ENCODE results near the gene TAF1B.

Gene TAF1B

GRCh38 chr2:9970200-9971044 lies 127.1 kb downstream of the TAF1B start:
- no peak for DNase-seq

DNA sequence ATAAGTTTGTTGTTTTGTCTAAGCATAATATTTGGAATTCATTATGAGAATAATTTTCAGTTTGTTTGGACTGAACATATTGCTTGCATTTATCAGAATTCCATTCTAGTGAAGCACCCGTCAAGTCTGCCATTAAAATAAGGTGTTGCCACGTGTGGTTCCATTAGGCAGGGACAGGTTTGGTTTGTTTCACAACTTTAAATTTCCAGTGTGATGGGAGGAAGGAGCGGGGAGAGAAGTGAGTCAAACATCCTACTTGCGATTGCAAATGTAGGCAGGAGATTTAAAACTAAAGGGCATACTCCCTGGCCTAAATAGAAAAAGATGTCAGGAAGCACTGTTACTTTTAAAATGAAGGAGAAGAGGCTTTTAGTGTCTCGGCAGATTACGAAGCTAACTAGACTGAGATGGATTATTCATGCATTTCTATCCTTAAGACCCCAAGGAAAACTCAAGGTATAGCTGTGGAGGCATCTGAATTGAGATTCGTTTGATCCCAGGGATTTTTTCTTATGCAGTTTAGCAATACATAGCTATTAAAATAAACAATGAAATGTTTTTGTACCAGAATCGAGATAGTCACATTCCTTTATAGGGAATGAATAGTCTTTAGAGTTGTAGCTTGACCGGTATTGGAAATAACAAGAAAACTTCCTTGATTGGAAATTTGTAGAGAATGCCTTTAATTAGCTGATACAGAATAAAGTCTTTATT lies 128.0 kb downstream of the TAF1B start:
- DNase-seq, result no peak

DNA sequence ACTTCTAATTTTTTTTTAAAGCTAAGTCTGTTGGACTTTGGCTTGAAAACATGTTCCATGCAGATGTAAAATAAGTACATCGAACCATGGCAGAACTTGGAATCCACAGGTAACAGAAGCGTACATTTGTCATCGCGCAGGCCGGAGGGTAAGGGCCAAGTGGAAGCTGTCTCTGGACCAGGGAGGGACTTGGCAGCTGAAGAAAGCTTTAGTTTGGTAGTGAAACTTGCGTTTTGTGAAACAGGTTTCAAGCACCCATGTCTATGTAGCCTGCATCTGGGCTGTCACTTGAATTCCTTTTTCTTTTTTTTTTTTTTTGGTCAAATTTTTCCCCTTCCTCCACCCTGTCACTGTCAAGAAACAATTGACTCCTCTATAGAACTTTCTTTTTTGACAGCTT lies 128.6 kb downstream of the TAF1B start:
- no peak for DNase-seq

GRCh38 chr2:9972621-9973479 lies 129.6 kb downstream of the TAF1B start:
- DNase-seq, result no peak

DNA sequence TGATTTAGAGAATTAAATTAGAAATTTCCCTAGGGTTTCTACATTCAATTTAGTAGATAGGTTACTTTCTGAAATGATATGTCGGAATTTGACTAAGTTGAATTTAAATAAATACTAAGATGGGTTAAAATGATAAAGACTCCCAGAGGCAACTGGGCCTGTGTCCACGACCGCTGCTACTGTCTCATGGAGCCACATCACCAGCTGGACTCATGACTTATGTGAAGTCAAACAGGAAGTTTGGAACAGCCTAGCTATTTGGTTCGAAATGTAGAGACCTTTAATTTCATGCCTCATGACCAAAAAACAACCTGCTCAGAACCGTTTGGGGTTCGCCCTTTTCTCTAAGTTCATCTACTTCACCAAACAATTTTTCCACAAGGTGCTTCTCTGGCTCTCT lies 130.4 kb downstream of the TAF1B start:
- DNase-seq, result no peak

GRCh38 chr2:9974343-9974742 lies 131.1 kb downstream of the TAF1B start:
- no peak for DNase-seq

DNA sequence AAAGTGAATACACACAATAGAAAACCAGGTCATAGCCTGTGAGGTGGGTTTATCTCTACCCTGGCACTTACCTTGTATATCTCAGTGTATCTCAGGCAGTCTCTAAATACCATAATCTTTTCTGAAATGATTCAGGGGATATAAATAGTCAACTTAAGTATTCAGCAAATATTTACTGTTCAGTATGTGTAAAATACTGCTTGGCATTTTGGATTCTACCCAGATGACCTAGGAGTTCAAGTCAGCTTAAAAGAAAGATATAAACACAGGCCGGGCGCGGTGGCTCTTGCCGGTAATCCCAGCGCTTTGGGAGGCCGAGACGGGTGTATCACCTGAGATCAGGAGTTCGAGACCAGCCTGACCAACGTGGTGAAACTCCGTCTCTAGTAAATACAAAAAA lies 132.1 kb downstream of the TAF1B start:
- DNase-seq, result no peak

DNA sequence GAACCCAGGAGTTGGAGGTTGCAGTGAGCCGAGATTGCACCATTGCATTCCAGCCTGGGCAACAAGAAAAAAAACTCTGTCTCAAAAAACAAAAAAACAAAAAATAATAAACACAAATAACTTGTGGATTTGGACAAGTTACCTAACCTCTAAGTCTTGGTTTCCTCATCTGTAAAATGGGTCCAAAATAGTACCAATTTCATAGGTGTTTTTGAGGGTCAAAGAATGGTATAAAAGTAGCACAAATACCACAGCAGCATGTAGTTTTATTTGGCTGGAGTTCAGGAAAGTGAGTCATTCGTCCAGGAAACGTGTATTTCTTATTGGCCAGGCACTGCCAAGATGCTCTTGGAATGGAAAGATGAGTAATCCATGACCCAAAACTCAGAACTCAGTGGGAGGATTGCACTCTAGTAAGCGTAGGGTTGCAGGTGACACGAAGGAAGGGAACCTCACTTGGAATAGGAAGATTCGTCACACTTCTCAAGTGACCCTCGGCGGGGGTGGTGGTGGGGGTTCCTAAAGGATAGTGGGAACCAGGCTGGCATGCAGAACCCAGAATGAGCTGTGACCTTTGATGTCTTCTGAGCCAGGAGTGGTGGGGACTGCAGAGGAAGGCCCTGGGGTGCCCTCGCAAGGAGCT lies 132.7 kb downstream of the TAF1B start:
- no peak for DNase-seq

DNA sequence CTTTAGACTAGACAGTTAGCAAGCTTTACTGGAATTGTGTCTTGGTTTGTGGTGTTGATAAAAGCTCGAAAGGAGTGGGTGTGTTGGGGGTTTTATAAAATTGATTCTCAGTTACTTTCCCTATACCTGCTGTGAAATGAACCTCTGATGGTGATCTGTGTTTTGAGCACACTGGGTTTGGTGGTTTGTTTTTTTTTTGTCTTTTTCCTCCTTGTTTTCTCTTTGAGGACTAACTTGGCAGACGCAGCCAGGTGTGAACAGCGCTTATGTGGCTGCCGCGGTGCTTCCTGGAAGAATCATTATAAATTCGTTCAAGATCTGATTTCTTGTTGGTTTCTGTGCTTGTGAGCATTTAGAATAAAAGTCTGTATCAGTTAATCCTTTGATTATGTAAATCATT lies 136.7 kb downstream of the TAF1B start:
- DNase-seq, result no peak

DNA sequence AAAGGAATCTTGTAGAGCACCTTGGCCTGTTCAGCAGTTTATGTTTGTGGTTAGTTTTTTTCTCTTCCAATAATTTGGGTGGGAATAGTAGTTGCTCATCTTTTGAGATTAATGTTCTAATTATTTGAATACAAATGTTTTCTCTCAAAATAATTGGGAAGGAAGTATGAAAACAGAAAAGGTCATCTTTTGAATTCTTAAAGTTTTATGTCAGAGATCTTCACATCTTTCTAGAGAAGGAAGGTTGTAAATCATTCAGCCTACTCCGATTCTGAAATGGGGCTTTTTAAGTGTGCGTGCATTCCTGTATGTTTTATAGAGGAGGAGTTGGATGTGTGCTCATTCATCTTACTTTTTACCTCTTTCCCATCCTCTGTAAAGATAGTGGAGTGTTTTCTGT lies 137.2 kb downstream of the TAF1B start:
- DNase-seq, result no peak

GRCh38 chr2:9981655-9982054 lies 138.4 kb downstream of the TAF1B start:
- DNase-seq, result no peak

DNA sequence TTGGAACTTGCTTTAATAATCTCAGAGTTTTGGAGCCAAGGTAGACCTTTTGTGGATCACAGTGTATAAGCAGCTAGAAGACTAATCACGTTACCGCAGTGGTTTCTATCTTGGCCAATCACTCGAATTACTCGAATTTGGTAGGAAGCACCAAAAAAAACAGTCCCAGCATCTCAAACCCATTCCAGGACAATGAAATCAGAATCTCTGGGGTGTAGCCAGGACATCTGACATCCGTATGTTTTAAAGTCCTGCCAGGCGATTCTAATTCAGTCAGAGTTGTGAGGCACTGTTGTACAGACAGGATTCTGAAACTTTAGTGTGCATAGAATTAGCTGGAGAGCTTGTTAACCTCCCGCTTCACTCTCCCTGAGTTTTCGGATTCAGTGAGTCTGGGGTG lies 139.0 kb downstream of the TAF1B start:
- DNase-seq, result no peak

DNA sequence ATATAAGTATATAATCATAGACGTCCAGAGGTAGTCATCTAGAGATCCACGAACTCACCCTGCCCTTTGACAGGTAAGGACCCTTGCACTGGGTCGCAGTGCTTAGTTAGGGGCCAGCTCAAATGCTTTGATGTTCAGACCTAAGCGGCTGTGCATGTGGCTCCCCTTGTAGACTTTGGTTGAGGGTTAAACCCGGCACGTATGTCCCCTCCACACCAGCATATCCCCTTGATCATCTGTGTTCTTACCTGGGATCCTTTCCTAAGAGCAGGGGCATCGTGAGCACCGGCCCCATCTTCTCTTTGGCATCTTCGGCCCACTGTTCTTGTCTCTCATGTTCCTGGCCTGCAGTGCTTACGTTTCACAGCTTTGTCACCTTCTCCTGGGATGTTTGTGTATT lies 139.6 kb downstream of the TAF1B start:
- DNase-seq, result no peak

DNA sequence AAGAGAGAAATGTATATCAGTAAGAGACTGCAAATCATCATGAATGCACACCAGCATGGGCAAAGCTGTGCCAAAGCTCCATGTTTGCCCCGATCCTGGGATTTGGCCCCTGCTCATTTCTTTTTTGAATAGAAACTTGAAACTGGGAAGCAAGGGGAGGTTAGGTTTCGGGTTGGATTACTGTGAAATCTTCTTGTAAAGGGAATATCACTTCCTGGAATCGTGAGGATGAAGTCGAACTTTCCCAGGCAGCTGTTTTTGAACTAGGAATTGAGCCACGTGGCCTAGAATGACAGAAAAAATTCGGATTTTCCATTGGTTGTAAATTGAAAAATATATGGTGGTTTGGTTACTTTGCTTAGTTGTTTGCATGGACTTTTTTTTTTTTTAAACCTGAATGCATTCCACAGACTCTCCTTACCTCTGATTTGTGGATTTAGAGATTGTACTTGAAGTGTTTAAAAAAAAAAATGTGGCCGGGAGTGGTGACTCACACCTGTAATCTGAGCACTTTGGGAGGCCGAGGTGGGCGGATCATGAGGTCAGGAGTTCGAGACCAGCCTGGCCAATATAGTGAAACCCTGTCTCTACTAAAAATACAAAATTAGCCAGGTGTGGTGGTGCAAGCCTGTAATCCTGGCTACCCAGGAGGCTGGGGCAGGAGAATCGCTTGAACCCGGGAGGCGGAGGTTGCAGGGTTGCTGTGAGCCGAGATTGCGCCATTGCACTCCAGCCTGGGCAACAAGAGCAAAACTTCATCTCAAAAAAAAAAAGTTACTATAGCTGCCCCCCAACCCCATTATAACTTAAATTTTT lies 140.3 kb downstream of the TAF1B start:
- DNase-seq, result no peak
